Measurements from ENCODE around the gene FAM43B. TPM values are rescaled to one million over a fixed set of nuclear protein-coding genes. Genes with fewer than 3 reads are reported as not detected.
A peak's percentile ranks its signal among the peaks of the same experiment; 100 is the strongest.

The FAM43B gene
- total and polyA plus RNA-seq, 2 experiments from 2014 or later: 0.66 to 3.0 TPM

DNA sequence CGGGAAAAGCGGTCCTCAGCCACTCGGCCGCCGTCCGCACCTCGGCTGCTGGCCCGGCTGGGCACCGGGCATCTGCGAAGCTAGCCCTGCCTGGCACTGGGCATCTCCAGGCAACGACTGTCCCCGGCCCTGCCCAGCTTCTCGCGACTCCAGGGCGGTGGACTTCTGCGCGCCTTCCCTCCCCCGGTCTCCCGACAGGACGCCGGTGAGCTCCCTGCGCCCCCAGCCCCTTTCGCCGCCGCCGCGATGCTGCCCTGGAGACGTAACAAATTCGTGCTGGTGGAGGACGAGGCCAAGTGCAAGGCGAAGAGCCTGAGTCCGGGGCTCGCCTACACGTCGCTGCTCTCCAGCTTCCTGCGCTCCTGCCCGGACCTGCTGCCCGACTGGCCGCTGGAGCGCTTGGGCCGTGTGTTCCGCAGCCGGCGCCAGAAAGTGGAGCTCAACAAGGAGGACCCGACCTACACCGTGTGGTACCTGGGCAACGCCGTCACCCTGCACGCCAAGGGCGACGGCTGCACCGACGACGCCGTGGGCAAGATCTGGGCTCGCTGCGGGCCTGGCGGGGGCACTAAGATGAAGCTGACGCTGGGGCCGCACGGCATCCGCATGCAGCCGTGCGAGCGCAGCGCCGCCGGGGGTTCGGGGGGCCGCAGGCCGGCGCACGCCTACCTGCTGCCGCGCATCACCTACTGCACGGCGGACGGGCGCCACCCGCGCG lies 514 bp downstream of the FAM43B start:
- Histone ChIP-seq H3F3A (replicated peaks; ENCODE audit: low read depth) (peaks cover 9% of the 10 kb centered on the region; the same call in 1 of the 2 replicates), H3K79me2 (replicated peaks; ENCODE audit: insufficient read depth) (no peaks in the 10 kb centered on the region), H4K20me1 (replicated peaks; ENCODE audit: insufficient read depth) (no peaks in the 10 kb centered on the region), H3K27me3 (ENCODE audit: insufficient read depth) (peaks cover 79% of the 10 kb centered on the region), H3K4me3 (peak overlapping the region; percentile 68), H3K27ac (ENCODE audit: low read depth) (no peak overlapping the region), H3K4me1 (ENCODE audit: insufficient read depth) (peaks cover 10% of the 10 kb centered on the region; the same call in 1 of the 2 replicates), H2AFZ (peak overlapping the region; percentile 100), H3K9me2 (ENCODE audit: insufficient read depth) (no peaks in the 10 kb centered on the region), H3K4me2 (peak overlapping the region; percentile 95), H3K36me3 (ENCODE audit: insufficient read depth) (no peaks in the 10 kb centered on the region)
- TF ChIP-seq ZNF331 (CRISPR knock-in tag; IDR thresholded peaks at IDR 0.05; ENCODE audit: low read depth): no peak
- no peak for TF ChIP-seq ZNF114 (CRISPR knock-in tag; IDR thresholded peaks at IDR 0.05)
- no peak for TF ChIP-seq STAT1 (IDR thresholded peaks at IDR 0.05; ENCODE audit: unreplicated experiment)
- peak; percentile 78 for TF ChIP-seq EZH2phosphoT487 (IDR thresholded peaks at IDR 0.05; ENCODE audit: unreplicated experiment)
- TF ChIP-seq EZH2 (IDR thresholded peaks at IDR 0.05; ENCODE audit: low read depth, unreplicated experiment): peak; percentile 73
- TF ChIP-seq, protein P1, sequence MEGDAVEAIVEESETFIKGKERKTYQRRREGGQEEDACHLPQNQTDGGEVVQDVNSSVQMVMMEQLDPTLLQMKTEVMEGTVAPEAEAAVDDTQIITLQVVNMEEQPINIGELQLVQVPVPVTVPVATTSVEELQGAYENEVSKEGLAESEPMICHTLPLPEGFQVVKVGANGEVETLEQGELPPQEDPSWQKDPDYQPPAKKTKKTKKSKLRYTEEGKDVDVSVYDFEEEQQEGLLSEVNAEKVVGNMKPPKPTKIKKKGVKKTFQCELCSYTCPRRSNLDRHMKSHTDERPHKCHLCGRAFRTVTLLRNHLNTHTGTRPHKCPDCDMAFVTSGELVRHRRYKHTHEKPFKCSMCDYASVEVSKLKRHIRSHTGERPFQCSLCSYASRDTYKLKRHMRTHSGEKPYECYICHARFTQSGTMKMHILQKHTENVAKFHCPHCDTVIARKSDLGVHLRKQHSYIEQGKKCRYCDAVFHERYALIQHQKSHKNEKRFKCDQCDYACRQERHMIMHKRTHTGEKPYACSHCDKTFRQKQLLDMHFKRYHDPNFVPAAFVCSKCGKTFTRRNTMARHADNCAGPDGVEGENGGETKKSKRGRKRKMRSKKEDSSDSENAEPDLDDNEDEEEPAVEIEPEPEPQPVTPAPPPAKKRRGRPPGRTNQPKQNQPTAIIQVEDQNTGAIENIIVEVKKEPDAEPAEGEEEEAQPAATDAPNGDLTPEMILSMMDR (conservative IDR thresholded peaks at IDR 0.05; ENCODE audit: low read depth in 2 of 2): 0 out of 4 replicates have a peak, but pooled peaks of 1 of the 2 experiments have one; percentile 1
- TF ChIP-seq POLR2AphosphoS5 (IDR thresholded peaks at IDR 0.05; ENCODE audit: low read depth): no peak
- TF ChIP-seq, protein P2, sequence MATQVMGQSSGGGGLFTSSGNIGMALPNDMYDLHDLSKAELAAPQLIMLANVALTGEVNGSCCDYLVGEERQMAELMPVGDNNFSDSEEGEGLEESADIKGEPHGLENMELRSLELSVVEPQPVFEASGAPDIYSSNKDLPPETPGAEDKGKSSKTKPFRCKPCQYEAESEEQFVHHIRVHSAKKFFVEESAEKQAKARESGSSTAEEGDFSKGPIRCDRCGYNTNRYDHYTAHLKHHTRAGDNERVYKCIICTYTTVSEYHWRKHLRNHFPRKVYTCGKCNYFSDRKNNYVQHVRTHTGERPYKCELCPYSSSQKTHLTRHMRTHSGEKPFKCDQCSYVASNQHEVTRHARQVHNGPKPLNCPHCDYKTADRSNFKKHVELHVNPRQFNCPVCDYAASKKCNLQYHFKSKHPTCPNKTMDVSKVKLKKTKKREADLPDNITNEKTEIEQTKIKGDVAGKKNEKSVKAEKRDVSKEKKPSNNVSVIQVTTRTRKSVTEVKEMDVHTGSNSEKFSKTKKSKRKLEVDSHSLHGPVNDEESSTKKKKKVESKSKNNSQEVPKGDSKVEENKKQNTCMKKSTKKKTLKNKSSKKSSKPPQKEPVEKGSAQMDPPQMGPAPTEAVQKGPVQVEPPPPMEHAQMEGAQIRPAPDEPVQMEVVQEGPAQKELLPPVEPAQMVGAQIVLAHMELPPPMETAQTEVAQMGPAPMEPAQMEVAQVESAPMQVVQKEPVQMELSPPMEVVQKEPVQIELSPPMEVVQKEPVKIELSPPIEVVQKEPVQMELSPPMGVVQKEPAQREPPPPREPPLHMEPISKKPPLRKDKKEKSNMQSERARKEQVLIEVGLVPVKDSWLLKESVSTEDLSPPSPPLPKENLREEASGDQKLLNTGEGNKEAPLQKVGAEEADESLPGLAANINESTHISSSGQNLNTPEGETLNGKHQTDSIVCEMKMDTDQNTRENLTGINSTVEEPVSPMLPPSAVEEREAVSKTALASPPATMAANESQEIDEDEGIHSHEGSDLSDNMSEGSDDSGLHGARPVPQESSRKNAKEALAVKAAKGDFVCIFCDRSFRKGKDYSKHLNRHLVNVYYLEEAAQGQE (IDR thresholded peaks at IDR 0.05; ENCODE audit: unreplicated experiment): no peak
- no peaks in the 10 kb centered on the region for H3K9me3 Mint-ChIP-seq
- H3K27me3 Mint-ChIP-seq (ENCODE audit: insufficient read depth, low read depth, poor library complexity): peaks cover 50% of the 10 kb centered on the region
- peaks cover 10% of the 10 kb centered on the region; the same call in 2 of the 3 replicates for H3K4me1 Mint-ChIP-seq
- peak; percentile 39 for ATAC-seq
- H3K27ac Mint-ChIP-seq: no peak overlapping the region
- DNase-seq (ENCODE audit: low spot score): peak; percentile 58
- no peaks in the 10 kb centered on the region for H3K36me3 Mint-ChIP-seq (ENCODE audit: low read depth)
- H3K4me3 Mint-ChIP-seq: peak overlapping the region; percentile 75
